Epithelial cell of proximal tubule (primary cell): Measurements from ENCODE around the gene SOHLH2. TPM values are rescaled to one million over a fixed set of nuclear protein-coding genes. Genes with fewer than 3 reads are reported as not detected.

ENCODE experiments used
- DNase-seq: peaks from one replicate; pipeline ENCODE4 v3.0.0-alpha.2; 2011; ENCODE audit warnings: low read depth
- H3K4me3 ChIP-seq: 2 replicates; pipeline ENCODE4 v1.5.1; 2011; ENCODE audit warnings: low read depth, mild to moderate bottlenecking, low read length
- CTCF ChIP-seq: conservative IDR thresholded peaks from 2 replicates; pipeline ENCODE4 v1.5.1; 2012; ENCODE audit warnings: low read depth, mild to moderate bottlenecking, low read length
- total RNA-seq: library from RNA; depleted of rRNA; stranded (reverse); fragments of >200 nt; gene quantifications from 2 replicates; pipeline ENCODE4 v1.2.3, GENCODE V29; 2015

The SOHLH2 gene
- total RNA-seq = not detected in 2 replicates

GRCh38 chr13:36214163-36214921 is at the start of gene SOHLH2:
Gene SOHLH2 (minus strand): TSS chr13:36214556. CDS start chr13:36214526, 30 bp downstream.
- DNase-seq = no peak
- no peak within 1 kb of the TSS for H3K4me3 ChIP-seq
- TF ChIP-seq CTCF = no peak

- no peak for TF ChIP-seq CTCF
- H3K4me3 ChIP-seq = no peak overlapping the region
- DNase-seq = no peak
Observed at GRCh38 chr13:36261976-36262375, 47.6 kb upstream of the SOHLH2 start.

DNA sequence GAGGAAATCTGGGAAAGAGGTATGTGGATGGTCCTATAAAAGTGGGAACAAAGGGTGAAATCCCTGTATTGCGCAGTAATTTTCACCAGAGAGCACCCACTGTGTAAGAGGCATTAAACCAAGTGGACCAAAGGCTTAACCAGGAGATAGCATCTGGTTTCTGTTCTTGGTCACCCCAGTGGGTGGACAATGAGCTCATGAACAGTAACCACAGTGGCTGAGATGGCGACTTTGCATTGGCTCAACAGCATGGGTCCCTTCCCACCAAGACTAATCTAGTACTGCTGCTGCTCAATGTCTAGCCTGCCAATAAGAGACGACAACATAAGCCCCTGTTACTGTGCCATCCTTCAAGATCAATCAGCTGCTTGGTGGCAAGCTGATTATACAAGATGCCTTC is 46.7 kb upstream of the SOHLH2 start:
- TF ChIP-seq CTCF = no peak
- H3K4me3 ChIP-seq = no peak overlapping the region

GRCh38 chr13:36259361-36260137 is 45.2 kb upstream of the SOHLH2 start:
- no peak overlapping the region for H3K4me3 ChIP-seq
- no peak for DNase-seq
- TF ChIP-seq CTCF = no peak

More for the DNA sequence above, 46.7 kb upstream of the SOHLH2 start:
- no peak for DNase-seq

GRCh38 chr13:36258831-36259230 is 44.5 kb upstream of the SOHLH2 start:
- DNase-seq = no peak
- no peak overlapping the region for H3K4me3 ChIP-seq
- no peak for TF ChIP-seq CTCF

- no peak for TF ChIP-seq CTCF
- DNase-seq = no peak
- H3K4me3 ChIP-seq = no peak overlapping the region
Observed at GRCh38 chr13:36251526-36251925, 37.2 kb upstream of the SOHLH2 start.
